Effector memory CD4-positive, alpha-beta T cell (primary cell): ENCODE results near the gene ZDHHC1.

Source experiments
- DNase-seq, 3 donors: peaks; one replicate each; pipeline ENCODE4 v3.0.0-alpha.2; 2020
- H3K27ac ChIP-seq: 2 replicates; pipeline ENCODE4 v1.7.0; 2013; ENCODE audit warnings: mild to moderate bottlenecking, low read length, moderate library complexity; ENCODE audit not compliant: insufficient read depth, poor library complexity, severe bottlenecking
- H3K27me3 ChIP-seq: replicated peaks from 2 replicates; pipeline ENCODE4 v1.7.0; 2013; ENCODE audit warnings: mild to moderate bottlenecking, low read length; ENCODE audit not compliant: insufficient read depth, control insufficient read depth, poor library complexity, severe bottlenecking
- H3K36me3 ChIP-seq: 2 replicates; pipeline ENCODE4 v1.7.0; 2013; ENCODE audit warnings: mild to moderate bottlenecking, low read length, moderate library complexity; ENCODE audit not compliant: control insufficient read depth, insufficient read depth
- H3K4me1 ChIP-seq: 2 replicates; pipeline ENCODE4 v1.7.0; 2013; ENCODE audit warnings: low read length, mild to moderate bottlenecking; ENCODE audit not compliant: control insufficient read depth, insufficient read depth, poor library complexity, severe bottlenecking
- H3K4me3 ChIP-seq: 2 replicates; pipeline ENCODE4 v1.7.0; 2013; ENCODE audit warnings: low read length, low read depth, mild to moderate bottlenecking; ENCODE audit not compliant: insufficient read depth, poor library complexity, severe bottlenecking
- H3K9me3 ChIP-seq: 2 replicates; pipeline ENCODE4 v1.7.0; 2013; ENCODE audit warnings: mild to moderate bottlenecking, low read length, moderate library complexity; ENCODE audit not compliant: control insufficient read depth

ZDHHC1 gene

GRCh38 chr16:67403976-67404555 is 12.2 kb downstream of the ZDHHC1 start:
- Histone ChIP-seq H3K27me3 (no peaks in the 10 kb centered on the region), H3K36me3 (no peaks in the 10 kb centered on the region), H3K4me3 (no peak overlapping the region), H3K27ac (no peak overlapping the region), H3K4me1 (no peaks in the 10 kb centered on the region), H3K9me3 (no peaks in the 10 kb centered on the region)
- DNase-seq = no peak

GRCh38 chr16:67400901-67401300 is 15.4 kb downstream of the ZDHHC1 start:
- H3K36me3 ChIP-seq = no peaks in the 10 kb centered on the region
- no peaks in the 10 kb centered on the region for H3K4me1 ChIP-seq
- H3K4me3 ChIP-seq = no peak overlapping the region
- no peak for DNase-seq
- peaks cover 2% of the 10 kb centered on the region for H3K27me3 ChIP-seq
- H3K27ac ChIP-seq = no peak overlapping the region
- no peaks in the 10 kb centered on the region for H3K9me3 ChIP-seq

- Histone ChIP-seq H3K36me3 (no peaks in the 10 kb centered on the region), H3K4me1 (no peaks in the 10 kb centered on the region), H3K9me3 (no peaks in the 10 kb centered on the region), H3K4me3 (no peak overlapping the region), H3K27me3 (peaks cover 10% of the 10 kb centered on the region), H3K27ac (no peak overlapping the region)
- no peak for DNase-seq
Measured at GRCh38 chr16:67399749-67400704, 16.2 kb downstream of the ZDHHC1 start.

- H3K27me3 ChIP-seq = peaks cover 17% of the 10 kb centered on the region
- no peak overlapping the region for H3K4me3 ChIP-seq
- H3K27ac ChIP-seq = no peak overlapping the region
- H3K4me1 ChIP-seq = peaks cover 3% of the 10 kb centered on the region
- H3K9me3 ChIP-seq = no peaks in the 10 kb centered on the region
- DNase-seq = no peak
- no peaks in the 10 kb centered on the region for H3K36me3 ChIP-seq
Measured at GRCh38 chr16:67399218-67399733, 17.0 kb downstream of the ZDHHC1 start.

GRCh38 chr16:67398546-67399217 is 17.6 kb downstream of the ZDHHC1 start:
- Histone ChIP-seq H3K4me3 (no peak overlapping the region), H3K27ac (no peak overlapping the region), H3K9me3 (no peaks in the 10 kb centered on the region), H3K4me1 (peaks cover 9% of the 10 kb centered on the region), H3K27me3 (peaks cover 22% of the 10 kb centered on the region), H3K36me3 (no peaks in the 10 kb centered on the region)
- DNase-seq = no peak

- DNase-seq = no peak
- H3K4me1 ChIP-seq = peaks cover 15% of the 10 kb centered on the region
- H3K27me3 ChIP-seq = peaks cover 30% of the 10 kb centered on the region
- H3K36me3 ChIP-seq = no peaks in the 10 kb centered on the region
- no peak overlapping the region for H3K4me3 ChIP-seq
- H3K9me3 ChIP-seq = no peaks in the 10 kb centered on the region
- no peak overlapping the region for H3K27ac ChIP-seq
Measured at GRCh38 chr16:67397812-67398545, 18.3 kb downstream of the ZDHHC1 start.

- no peak for DNase-seq
- H3K9me3 ChIP-seq = no peaks in the 10 kb centered on the region
- H3K27ac ChIP-seq = no peak overlapping the region
- no peaks in the 10 kb centered on the region for H3K36me3 ChIP-seq
- peaks cover 31% of the 10 kb centered on the region for H3K27me3 ChIP-seq
- H3K4me1 ChIP-seq = peaks cover 15% of the 10 kb centered on the region
- H3K4me3 ChIP-seq = no peak overlapping the region
Measured at GRCh38 chr16:67397036-67397801, 19.1 kb downstream of the ZDHHC1 start.

- Histone ChIP-seq H3K36me3 (no peaks in the 10 kb centered on the region), H3K9me3 (no peaks in the 10 kb centered on the region), H3K27ac (no peak overlapping the region), H3K4me1 (peaks cover 15% of the 10 kb centered on the region), H3K4me3 (no peak overlapping the region), H3K27me3 (peaks cover 31% of the 10 kb centered on the region)
- DNase-seq = no peak
Measured at GRCh38 chr16:67396159-67397035, 19.9 kb downstream of the ZDHHC1 start.
